K562 (cell line): ENCODE measurements around the gene NUDT5. TPM values are rescaled to one million over a fixed set of nuclear protein-coding genes. Genes with fewer than 3 reads are reported as not detected.
A peak's percentile ranks its signal among the peaks of the same experiment; 100 is the strongest.

Source experiments
- MAX ChIP-seq: sonication (generic); formaldehyde crosslinking; IDR thresholded peaks from 2 replicates; pipeline ENCODE4 v1.9.0; 2022; ENCODE audit warnings: mild to moderate bottlenecking, missing genetic modification reagents
- MED1 ChIP-seq: sonication (generic); formaldehyde crosslinking; IDR thresholded peaks from 2 replicates; pipeline ENCODE4 v1.8.1; 2023; ENCODE audit warnings: missing genetic modification reagents, borderline replicate concordance
- MYC ChIP-seq, 2 experiments: fragments of 250-450 bp in 1 of 2; sonication (Bioruptor Pico) in 1 of 2; IDR thresholded peaks; 2 replicates each; pipeline versions ENCODE4 v1.5.1 to v1.6.1; 2012 to 2021; ENCODE audit warnings: low read depth in 2 of 2, borderline replicate concordance in 1 of 2, improper control_type of control experiment in 1 of 2, low read length in 1 of 2, mild to moderate bottlenecking in 1 of 2, moderate library complexity in 1 of 2
- SMAD1 ChIP-seq: fragments of 150-350 bp; IDR thresholded peaks from 2 replicates; pipeline ENCODE4 v1.6.1; 2014; ENCODE audit warnings: low read length, low read depth; ENCODE audit not compliant: partially characterized antibody
- ZNF184 ChIP-seq: sonication (generic); formaldehyde crosslinking; IDR thresholded peaks from 2 replicates; pipeline ENCODE4 v1.5.0; 2020; ENCODE audit warnings: missing genetic modification reagents
- ZNF217 ChIP-seq: sonication (generic); formaldehyde crosslinking; IDR thresholded peaks from 2 replicates; pipeline ENCODE4 v1.8.0; 2022; ENCODE audit warnings: mild to moderate bottlenecking, missing genetic modification reagents
- polyA plus RNA-seq, 8 experiments: library from polyadenylated mRNA; depleted of rRNA in 4 of 8; stranded (reverse) in 5 of 8; unstranded in 3 of 8; fragments of >200 nt; fragmentation: Nextera tagmentation in 2 of 8; fragmentation: Illumina TruSeq in 1 of 8; extraction: Ambion mirVana in 2 of 8; extraction: Trizol in 1 of 8; gene quantifications; 2 replicates each; pipeline versions ENCODE4 v1.2.1 to v1.2.3, GENCODE V29; 2011 to 2014; ENCODE audit warnings: inconsistent platforms in 1 of 8, missing spikeins in 1 of 8
- total RNA-seq, 7 experiments: library from RNA; depleted of rRNA in 6 of 7; stranded (reverse); fragments of >200 nt in 6 of 7; fragmentation: Illumina TruSeq in 2 of 7; extraction: Trizol in 2 of 7; gene quantifications; 2 replicates each; pipeline versions ENCODE4 v1.2.1 to v1.2.3, GENCODE V29; 2011 to 2021; ENCODE audit warnings: low replicate concordance in 1 of 7
- TF ChIP-seq, protein P1 (sequence below), 3 experiments: IDR thresholded peaks in 2 of 3; conservative IDR thresholded peaks in 1 of 3; 2 replicates each; pipeline ENCODE4 v1.5.1; 2011 to 2012; ENCODE audit warnings: low read length in 3 of 3, mild to moderate bottlenecking in 3 of 3, control low read depth in 2 of 3, improper control_type of control experiment in 1 of 3, inconsistent platforms in 1 of 3, low read depth in 1 of 3, mixed read lengths in 1 of 3, moderate library complexity in 1 of 3; ENCODE audit not compliant: insufficient read depth in 2 of 3

Gene NUDT5
- total and polyA plus RNA-seq, 9 of the 15 experiments (the other 6 are each of a cell fraction or from before 2014, with no cell fraction given) = 87.7 to 422 (median 186) TPM

- TF ChIP-seq ZNF217 (CRISPR knock-in tag) (no peak), MED1 (CRISPR knock-in tag) (no peak), SMAD1 (no peak), ZNF184 (no peak), MAX (CRISPR knock-in tag) (no peak), MYC (IDR thresholded peaks at IDR 0.05; ENCODE audit: low read depth, low read length) (peak; percentile 22; the same call in 1 of the 2 replicates), MYC (CRISPR knock-in tag; IDR thresholded peaks at IDR 0.05; ENCODE audit: borderline replicate concordance, low read depth) (no peak)
- TF ChIP-seq, protein P1, sequence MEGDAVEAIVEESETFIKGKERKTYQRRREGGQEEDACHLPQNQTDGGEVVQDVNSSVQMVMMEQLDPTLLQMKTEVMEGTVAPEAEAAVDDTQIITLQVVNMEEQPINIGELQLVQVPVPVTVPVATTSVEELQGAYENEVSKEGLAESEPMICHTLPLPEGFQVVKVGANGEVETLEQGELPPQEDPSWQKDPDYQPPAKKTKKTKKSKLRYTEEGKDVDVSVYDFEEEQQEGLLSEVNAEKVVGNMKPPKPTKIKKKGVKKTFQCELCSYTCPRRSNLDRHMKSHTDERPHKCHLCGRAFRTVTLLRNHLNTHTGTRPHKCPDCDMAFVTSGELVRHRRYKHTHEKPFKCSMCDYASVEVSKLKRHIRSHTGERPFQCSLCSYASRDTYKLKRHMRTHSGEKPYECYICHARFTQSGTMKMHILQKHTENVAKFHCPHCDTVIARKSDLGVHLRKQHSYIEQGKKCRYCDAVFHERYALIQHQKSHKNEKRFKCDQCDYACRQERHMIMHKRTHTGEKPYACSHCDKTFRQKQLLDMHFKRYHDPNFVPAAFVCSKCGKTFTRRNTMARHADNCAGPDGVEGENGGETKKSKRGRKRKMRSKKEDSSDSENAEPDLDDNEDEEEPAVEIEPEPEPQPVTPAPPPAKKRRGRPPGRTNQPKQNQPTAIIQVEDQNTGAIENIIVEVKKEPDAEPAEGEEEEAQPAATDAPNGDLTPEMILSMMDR (IDR thresholded peaks at IDR 0.05 in 2 of 3, conservative IDR thresholded peaks at IDR 0.05 in 1 of 3; ENCODE audit: insufficient read depth in 2 of 3, low read depth in 1 of 3, low read length in 3 of 3) = peak; percentile 69 to 81 (median 78)
Measured at GRCh38 chr10:12130237-12130872, 65.3 kb downstream of the NUDT5 start (continued).
